HG02973 (cell line): ENCODE measurements around the gene EVL.
"Not testable (repeated sequence)": the region's sequence is repeated elsewhere in the genome, so short reads cannot be mapped to it uniquely, and the experiment has no call there.

Source experiments
- ATAC-seq: cut with Tn5 transposase; IDR thresholded peaks from one replicate; pipeline ENCODE4 v1.9.1; 2021; ENCODE audit warnings: moderate library complexity; ENCODE audit not compliant: unreplicated experiment

EVL gene

DNA sequence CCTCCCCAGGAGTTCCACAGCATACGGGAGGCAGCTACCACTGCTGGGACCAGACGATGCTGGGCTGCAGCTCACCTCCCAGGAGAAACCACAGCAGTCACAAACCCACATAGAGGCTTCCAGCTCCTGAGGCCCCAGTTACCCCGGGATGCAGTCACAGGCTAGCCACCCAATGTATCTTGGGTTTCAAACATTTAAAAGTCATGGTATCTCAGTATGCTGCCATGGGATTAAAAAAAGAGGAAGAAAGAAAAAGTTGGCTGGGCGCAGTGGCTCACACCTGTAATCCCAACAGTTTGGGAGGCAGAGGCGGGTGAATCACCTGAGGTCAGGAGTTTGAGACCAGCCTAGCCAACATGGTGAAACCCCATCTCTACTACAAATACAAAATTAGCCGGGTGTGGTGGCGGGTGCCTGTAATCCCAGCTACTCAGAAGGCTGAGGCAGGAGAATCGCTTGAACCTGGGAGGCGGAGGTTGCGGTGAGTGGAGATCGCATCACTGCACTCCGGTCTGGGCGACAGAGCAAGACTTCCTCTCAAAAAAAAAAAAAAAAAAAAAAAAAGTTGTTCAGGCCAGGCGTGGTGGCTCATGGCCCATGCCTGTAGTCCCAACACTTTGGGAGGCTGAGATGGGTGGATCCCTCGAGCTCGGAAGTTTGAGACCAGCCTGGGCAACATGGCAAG lies 92.5 kb downstream of the EVL start:
- not testable (repeated sequence) for ATAC-seq

DNA sequence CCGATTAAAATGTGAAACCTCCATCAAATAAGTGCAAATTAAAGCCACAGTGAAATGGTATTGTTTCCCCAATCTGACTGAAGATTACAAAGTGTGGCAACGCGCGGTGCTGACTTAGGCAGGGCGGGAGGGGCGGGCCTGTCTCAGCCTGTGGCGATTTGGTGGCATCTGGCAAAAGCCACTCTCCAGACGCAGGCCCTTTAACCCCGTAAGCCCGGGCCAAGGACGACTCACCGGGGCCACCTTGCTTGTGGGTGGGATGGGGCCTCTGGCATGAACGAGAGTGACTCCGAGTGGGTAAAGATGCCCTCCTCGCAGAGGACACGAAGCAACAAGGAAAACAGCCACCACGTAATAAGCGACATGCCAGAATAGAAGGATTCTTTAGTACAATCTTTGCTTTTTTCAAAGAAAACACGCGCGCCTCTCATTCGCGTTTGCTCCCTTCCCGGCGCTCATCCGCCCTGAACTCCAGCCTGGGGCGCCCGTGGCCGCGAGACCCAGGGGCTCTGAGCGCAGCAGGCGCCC lies 93.4 kb downstream of the EVL start:
- no peak for ATAC-seq

DNA sequence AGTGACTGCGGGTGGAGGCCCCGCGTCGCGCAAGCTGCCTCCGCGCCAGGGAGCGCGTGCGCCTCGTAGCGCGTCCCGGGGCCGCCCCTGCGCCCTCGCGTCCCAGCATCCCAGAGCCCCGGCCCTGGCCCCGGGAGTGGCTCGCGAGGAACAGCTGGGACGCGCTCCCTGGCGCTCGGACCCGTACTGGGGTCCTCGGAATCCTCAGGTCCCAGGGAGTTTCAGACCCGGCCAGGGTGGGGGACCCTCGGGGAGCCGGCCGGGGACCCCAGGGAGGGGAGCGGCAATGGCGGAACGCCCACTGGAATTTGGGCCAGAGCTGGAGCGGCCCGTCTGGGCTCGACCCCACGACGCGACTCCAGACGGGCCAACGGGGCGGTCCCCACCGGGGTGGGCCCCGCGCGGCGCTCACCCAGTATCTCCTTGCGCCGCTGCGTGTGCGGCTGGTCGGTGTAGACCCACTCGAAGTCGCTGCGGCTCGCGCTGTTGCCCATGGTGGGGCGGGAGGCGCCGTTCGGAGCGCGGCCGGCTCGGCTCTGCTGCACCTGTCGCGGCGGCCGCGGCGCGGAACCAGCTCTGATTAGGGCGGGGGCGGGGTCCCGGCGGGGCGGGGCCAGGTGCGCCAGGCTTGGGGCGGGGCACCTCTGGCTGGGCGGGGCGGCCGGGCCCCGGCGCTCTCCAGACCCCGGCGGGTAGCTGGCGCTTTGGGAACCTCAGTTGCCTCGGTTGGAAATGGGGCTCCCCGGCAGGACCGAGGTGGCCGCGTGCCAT lies 94.1 kb downstream of the EVL start, which contains the start of gene DEGS2:
Gene DEGS2 (minus strand): TSS at position 552 of the 771 bp plus-strand sequence. CDS start 58 bp downstream, at position 494.
- ATAC-seq: peak; percentile 51

DNA sequence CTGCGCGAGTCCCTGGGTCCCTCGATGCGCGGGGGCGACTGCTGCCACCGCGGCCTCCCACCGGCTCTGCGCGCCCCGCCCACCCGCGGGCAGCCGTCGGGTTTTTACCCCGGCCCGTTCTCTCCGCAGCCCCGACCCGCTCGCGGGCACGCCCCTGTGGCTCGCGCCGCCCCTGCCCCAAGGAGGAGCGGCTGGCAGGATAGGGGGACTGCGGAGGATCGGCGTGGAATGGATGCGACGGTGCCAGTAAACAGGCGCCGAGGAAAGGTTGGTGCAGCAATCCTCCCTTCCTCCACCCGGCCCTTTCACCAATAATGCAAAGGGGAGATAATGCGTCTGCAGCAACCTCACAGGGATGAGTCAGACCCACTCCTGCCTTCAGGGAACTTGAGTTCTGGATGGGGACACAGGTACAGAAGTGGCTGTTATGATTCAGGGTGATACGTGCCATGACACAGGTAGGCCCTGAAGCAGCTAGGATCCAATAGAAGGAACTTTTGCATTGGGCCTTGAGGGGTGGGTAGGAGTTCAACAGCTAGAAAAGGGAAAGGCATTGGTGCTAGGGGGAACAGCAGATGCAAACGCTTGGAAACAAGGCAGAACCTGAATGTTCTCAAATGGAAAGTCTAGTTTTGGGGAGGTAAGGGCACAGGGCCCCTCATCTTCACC lies 94.8 kb downstream of the EVL start:
- ATAC-seq: no peak

DNA sequence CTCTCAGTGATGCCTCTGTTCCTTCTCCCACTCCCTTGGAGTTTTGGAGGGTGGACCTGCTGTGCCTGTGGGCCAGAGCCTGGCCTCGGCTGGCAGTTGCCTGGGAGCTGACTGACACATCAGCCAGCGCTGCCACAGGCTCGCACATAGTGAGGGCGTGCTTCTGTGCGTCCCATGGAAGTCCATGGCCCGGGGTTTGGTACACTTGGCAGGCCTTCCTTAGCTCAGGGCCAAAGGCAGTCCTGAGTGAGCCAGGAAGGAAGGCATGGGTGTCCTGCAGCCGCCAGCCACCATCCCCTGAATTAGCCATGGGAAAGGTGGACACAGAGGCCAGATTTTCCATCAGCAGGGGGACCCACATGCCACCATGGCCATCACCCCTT lies 95.3 kb downstream of the EVL start:
- no peak for ATAC-seq

- no peak for ATAC-seq
These were observed 100.2 kb downstream of the EVL start for GRCh38 chr14:100165376-100165775.

DNA sequence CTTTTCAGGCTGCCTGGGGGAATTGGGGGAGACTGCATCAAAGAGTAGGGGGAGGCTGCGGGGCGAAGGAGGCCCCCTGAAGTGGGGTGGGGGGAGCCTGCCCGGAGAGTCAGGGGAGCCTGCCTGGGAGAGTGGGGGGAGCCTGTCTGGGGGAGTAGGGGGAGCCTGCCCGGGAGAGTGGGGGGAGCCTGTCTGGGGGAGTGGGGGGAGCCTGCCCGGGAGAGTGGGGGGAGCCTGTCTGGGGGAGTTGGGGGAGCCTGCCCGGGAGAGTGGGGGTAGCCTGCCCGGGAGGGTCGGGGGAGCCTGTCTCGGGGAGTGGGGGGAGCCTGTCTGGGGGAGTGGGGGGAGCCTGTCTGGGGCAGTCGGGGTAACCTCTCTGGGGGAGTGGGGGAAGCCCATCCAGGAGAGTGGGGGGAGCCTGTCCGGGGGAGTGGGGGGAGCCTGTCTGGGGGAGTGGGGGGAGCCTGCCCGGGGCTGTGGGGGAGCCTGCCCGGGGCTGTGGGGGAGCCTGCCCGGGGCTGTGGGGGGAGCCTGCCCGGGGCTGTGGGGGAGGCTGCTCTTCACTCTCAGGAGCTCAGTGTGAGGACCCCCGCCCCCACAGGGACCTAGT lies 100.7 kb downstream of the EVL start:
- no peak for ATAC-seq

DNA sequence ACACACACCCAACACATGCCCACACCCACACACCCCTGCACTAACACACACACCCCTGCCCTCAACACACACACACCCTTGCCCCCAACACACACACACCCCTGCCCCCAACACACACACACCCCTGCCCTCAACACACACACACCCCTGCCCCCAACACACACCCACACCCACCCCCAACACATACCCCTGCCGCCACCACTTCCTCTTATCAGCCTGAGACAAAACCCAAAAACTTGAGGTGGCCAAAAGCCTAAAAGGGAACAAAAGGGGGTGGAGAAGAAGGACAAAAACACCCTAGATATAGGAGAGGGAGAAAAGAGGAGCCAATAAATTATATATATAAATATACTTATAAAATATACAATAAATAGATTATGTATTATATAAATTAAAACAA lies 103.3 kb downstream of the EVL start:
- ATAC-seq: no peak

GRCh38 chr14:100170880-100171279 lies 105.7 kb downstream of the EVL start:
- ATAC-seq: no peak

DNA sequence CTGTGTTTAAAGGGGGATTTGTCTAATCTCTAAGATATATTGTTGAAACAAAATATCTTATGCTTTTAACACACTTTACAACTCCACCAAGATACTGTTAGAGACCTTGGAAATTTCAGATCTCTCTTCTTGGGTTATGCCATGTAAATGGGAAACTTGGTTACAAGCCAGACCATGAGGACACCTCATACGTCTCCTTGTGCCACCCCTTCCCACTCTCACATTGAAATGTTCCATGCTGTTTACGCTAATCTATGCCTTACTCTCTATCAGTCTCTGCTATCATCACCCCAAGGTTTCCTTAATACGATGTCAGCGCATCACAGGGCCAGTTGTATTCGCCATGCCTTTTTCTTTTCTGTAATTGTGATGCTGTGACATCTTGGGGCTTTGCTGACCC lies 107.6 kb downstream of the EVL start:
- ATAC-seq: no peak

DNA sequence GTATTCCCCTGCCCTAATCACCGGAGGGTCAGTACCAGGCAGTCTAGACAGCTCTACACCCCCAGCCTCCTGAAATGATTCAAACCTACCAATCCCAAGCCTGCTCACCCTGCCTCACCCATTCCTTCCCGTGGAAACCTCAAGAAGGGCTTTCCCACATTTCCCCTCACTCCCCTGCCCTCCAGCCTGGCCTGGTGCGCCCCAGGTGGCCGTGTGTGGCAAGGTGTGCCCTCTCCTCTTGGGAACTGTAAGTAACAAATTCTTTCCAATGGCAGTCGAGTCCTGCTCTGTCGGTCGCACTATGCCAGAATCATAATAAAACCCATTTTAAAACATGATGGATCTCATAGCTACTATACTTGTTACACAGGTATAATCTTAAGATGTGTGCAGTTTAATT lies 108.1 kb downstream of the EVL start:
- ATAC-seq: no peak

DNA sequence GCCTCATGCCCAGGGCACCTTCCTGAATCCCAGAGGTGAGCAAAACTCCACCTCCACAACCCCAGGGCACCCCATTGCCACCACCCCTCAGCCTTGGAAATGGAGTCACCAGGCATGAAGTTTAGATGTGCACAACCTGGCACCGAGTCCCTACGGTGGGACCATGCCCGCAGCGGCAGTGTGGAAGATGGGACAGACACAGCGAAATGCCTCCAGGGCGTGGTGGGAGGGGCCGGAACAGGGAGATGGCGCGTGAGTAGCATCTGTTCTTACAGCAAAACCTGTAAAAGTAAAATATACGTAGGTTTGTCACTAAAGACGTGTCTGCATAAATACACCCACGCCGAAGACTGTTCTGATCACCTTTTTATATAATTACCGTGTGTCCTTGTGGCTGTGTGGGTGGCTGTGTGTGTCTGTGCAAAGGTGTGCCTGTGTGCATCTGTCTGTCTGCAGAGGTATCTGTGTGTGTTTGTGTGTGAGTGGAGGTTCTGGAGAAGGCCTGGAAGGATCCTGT lies 111.6 kb downstream of the EVL start:
- no peak for ATAC-seq

DNA sequence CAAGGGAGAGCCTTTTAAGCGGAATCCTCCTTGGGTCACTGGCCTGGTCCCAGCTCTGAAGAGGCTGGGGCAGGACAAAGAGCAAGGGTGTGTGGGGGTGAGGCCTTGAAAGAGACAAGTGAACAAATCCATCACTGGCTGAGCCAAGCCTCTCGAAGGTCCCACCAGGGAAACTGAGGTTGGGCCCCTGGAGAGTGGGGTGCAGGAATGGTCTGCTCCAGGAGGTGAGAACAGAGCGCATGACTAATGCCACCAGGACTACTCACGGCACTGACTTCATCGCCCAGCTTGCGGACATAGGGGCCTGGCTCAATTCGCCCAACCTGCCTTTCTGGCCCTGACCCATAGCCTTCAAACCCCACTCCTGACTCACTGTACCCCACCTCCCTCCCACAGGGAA lies 113.5 kb downstream of the EVL start:
- no peak for ATAC-seq

DNA sequence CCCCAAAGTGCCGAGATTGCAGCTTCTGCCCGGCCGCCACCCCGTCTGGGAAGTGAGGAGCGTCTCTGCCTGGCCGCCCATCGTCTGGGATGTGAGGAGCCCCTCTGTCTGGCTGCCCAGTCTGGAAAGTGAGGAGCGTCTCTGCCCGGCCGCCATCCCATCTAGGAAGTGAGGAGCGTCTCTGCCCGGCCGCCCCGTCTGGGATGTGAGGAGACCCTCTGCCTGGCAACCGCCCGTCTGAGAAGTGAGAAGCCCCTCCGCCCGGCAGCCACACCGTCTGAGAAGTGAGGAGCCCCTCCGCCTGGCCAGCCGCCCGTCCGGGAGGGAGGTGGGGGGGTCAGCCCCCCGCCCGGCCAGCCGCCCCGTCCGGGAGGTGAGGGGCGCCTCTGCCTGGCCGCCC lies 115.4 kb downstream of the EVL start:
- not testable (repeated sequence) for ATAC-seq

DNA sequence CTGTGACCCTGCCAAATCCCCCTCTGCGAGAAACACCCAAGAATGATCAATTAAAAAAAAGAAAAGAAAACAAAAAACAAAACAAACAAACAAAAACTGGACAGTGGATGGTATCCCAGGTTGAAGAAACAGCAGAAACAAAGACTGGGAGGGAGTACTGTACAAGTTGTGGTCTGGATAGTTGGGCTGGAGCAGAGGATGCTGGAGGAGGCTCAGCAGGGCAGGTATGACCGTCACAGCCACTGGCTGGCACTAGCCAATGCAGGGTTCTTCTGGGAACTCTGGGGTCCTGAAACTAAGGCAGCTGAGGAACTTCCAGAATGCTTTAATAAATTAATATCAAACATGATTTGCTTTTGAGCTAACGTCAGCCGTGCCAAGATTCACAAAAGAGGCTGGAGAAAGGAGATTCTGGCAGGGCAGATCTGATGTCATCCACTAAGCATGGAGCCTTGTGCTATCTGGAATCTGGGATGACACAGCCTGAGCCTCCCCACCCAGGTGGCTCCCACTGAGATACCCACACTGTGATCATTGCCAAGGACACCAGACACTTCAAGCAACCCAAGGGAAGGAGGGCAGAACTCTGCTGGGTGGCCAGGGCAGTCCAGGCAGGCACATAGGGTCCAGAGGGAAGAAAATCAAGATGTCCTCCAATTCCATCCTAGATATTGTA lies 116.8 kb downstream of the EVL start:
- ATAC-seq: not testable (repeated sequence)

GRCh38 chr14:100187247-100187833 lies 122.1 kb downstream of the EVL start:
- ATAC-seq: no peak

GRCh38 chr14:100188392-100189030 lies 123.3 kb downstream of the EVL start:
- ATAC-seq: no peak

GRCh38 chr14:100190126-100190525 lies 124.9 kb downstream of the EVL start:
- no peak for ATAC-seq

- ATAC-seq: no peak
These were observed 126.5 kb downstream of the EVL start for GRCh38 chr14:100191584-100192249.
